GM06990 (cell line): ENCODE results near the gene STYXL1.

Source experiments
- DNase-seq: peaks from one replicate; pipeline ENCODE4 v3.0.0-alpha.2; 2011; ENCODE audit not compliant: insufficient read length; ENCODE audit errors: extremely low read depth
- H3K27me3 ChIP-seq: replicated peaks from 2 replicates; pipeline ENCODE4 v1.6.0; 2011; ENCODE audit warnings: low read length; ENCODE audit not compliant: control insufficient read depth, insufficient read depth
- H3K36me3 ChIP-seq: 2 replicates; pipeline ENCODE4 v1.5.1; 2011; ENCODE audit warnings: low read length; ENCODE audit not compliant: control insufficient read depth, insufficient read depth
- H3K4me3 ChIP-seq: replicated peaks from 2 replicates; pipeline ENCODE4 v1.5.1; 2011; ENCODE audit warnings: low read depth, mild to moderate bottlenecking, control low read depth, low read length
- CTCF ChIP-seq: IDR thresholded peaks from 2 replicates; pipeline ENCODE4 v1.5.1; 2011; ENCODE audit warnings: low read length, control low read depth, mild to moderate bottlenecking, inconsistent platforms; ENCODE audit not compliant: insufficient read depth, poor library complexity, severe bottlenecking

The STYXL1 gene

GRCh38 chr7:76066716-76067503, 19.1 kb upstream of the STYXL1 start:
- no peak overlapping the region for H3K4me3 ChIP-seq
- no peak for DNase-seq
- peaks cover 30% of the 10 kb centered on the region for H3K36me3 ChIP-seq
- H3K27me3 ChIP-seq: no peaks in the 10 kb centered on the region
- no peak for TF ChIP-seq CTCF

- Histone ChIP-seq H3K4me3 (no peak overlapping the region), H3K36me3 (peaks cover 42% of the 10 kb centered on the region), H3K27me3 (no peaks in the 10 kb centered on the region)
- TF ChIP-seq CTCF: no peak
- no peak for DNase-seq
These were observed 17.3 kb upstream of the STYXL1 start for GRCh38 chr7:76065016-76065612.

- Histone ChIP-seq H3K4me3 (no peak overlapping the region), H3K27me3 (no peaks in the 10 kb centered on the region), H3K36me3 (peaks cover 44% of the 10 kb centered on the region)
- no peak for TF ChIP-seq CTCF
- no peak for DNase-seq
These were observed 16.6 kb upstream of the STYXL1 start for GRCh38 chr7:76064208-76064970.

- H3K27me3 ChIP-seq: no peaks in the 10 kb centered on the region
- H3K36me3 ChIP-seq: peaks cover 50% of the 10 kb centered on the region
- no peak for TF ChIP-seq CTCF
- H3K4me3 ChIP-seq: no peak overlapping the region
- no peak for DNase-seq
These were observed 15.7 kb upstream of the STYXL1 start for GRCh38 chr7:76063525-76063924.

GRCh38 chr7:76063114-76063513, 15.3 kb upstream of the STYXL1 start:
- Histone ChIP-seq H3K4me3 (no peak overlapping the region), H3K36me3 (peaks cover 53% of the 10 kb centered on the region), H3K27me3 (no peaks in the 10 kb centered on the region)
- TF ChIP-seq CTCF: no peak
- DNase-seq: no peak
